Measurements from ENCODE around the gene HBEGF. TPM values are rescaled to one million over a fixed set of nuclear protein-coding genes. Genes with fewer than 3 reads are reported as not detected.

The HBEGF gene
- total and polyA plus RNA-seq, 4 donors, result 0.60 to 1.0 (median 0.78) TPM

GRCh38 chr5:140301136-140301535 lies 45.3 kb downstream of the HBEGF start:
- no peak overlapping the region for H3K27ac ChIP-seq (ENCODE audit: low read depth in 1 of 2, low read length in 2 of 2)
- no peaks in the 10 kb centered on the region for H3K9me3 ChIP-seq (ENCODE audit: control insufficient read depth in 4 of 4, low read length in 3 of 4)
- H3K36me3 ChIP-seq (ENCODE audit: control insufficient read depth in 4 of 4, insufficient read depth in 3 of 4, low read depth in 1 of 4, low read length in 3 of 4), result peaks cover 0 to 4% (median under 1%) of the 10 kb centered on the region in 4 donors
- no peaks in the 10 kb centered on the region for H3K27me3 ChIP-seq (ENCODE audit: control insufficient read depth in 4 of 4, insufficient read depth in 4 of 4, low read length in 3 of 4)
- no peak for DNase-seq (ENCODE audit: low spot score)
- no peak overlapping the region for H3K4me3 ChIP-seq (ENCODE audit: low read depth in 1 of 3, low read length in 3 of 3)
- H3K9ac ChIP-seq (ENCODE audit: low read depth in 1 of 2, low read length in 2 of 2), result no peak overlapping the region
- no peak for TF ChIP-seq EGR1 (IDR thresholded peaks at IDR 0.05; ENCODE audit: low read depth in 2 of 2)
- TF ChIP-seq JUND (IDR thresholded peaks at IDR 0.05), result no peak
- no peak for TF ChIP-seq CTCF (IDR thresholded peaks at IDR 0.05; ENCODE audit: low read depth, low read length, missing input control)
- TF ChIP-seq RXRA (IDR thresholded peaks at IDR 0.05), result no peak
- TF ChIP-seq HNF4A (conservative IDR thresholded peaks at IDR 0.05), result no peak
- peaks cover 6 to 21% (median 18%) of the 10 kb centered on the region in 4 donors for H3K4me1 ChIP-seq (ENCODE audit: control insufficient read depth in 4 of 4, insufficient read depth in 4 of 4, low read length in 3 of 4)
- WGBS, result 46% methylated on average over 1 of the region's 1 CpG

GRCh38 chr5:140299056-140299455 lies 47.3 kb downstream of the HBEGF start:
- H3K4me3 ChIP-seq (ENCODE audit: low read depth in 1 of 3, low read length in 3 of 3), result no peak overlapping the region
- no peaks in the 10 kb centered on the region for H3K9me3 ChIP-seq (ENCODE audit: control insufficient read depth in 4 of 4, low read length in 3 of 4)
- H3K9ac ChIP-seq (ENCODE audit: low read depth in 1 of 2, low read length in 2 of 2), result no peak overlapping the region
- TF ChIP-seq, protein P1, sequence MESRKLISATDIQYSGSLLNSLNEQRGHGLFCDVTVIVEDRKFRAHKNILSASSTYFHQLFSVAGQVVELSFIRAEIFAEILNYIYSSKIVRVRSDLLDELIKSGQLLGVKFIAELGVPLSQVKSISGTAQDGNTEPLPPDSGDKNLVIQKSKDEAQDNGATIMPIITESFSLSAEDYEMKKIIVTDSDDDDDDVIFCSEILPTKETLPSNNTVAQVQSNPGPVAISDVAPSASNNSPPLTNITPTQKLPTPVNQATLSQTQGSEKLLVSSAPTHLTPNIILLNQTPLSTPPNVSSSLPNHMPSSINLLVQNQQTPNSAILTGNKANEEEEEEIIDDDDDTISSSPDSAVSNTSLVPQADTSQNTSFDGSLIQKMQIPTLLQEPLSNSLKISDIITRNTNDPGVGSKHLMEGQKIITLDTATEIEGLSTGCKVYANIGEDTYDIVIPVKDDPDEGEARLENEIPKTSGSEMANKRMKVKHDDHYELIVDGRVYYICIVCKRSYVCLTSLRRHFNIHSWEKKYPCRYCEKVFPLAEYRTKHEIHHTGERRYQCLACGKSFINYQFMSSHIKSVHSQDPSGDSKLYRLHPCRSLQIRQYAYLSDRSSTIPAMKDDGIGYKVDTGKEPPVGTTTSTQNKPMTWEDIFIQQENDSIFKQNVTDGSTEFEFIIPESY (IDR thresholded peaks at IDR 0.05), result no peak
- TF ChIP-seq YY1 (IDR thresholded peaks at IDR 0.05) (no peak), EGR1 (IDR thresholded peaks at IDR 0.05; ENCODE audit: low read depth in 2 of 2) (no peak), TAF1 (conservative IDR thresholded peaks at IDR 0.05) (no peak)
- H3K27me3 ChIP-seq (ENCODE audit: control insufficient read depth in 4 of 4, insufficient read depth in 4 of 4, low read length in 3 of 4), result no peaks in the 10 kb centered on the region
- 97% methylated on average over 5 of the region's 5 CpGs for WGBS
- H3K36me3 ChIP-seq (ENCODE audit: control insufficient read depth in 4 of 4, insufficient read depth in 3 of 4, low read depth in 1 of 4, low read length in 3 of 4), result peaks cover 0 to 4% (median under 1%) of the 10 kb centered on the region in 4 donors
- no peak for DNase-seq (ENCODE audit: low spot score)
- peaks cover 5 to 21% (median 18%) of the 10 kb centered on the region in 4 donors for H3K4me1 ChIP-seq (ENCODE audit: control insufficient read depth in 4 of 4, insufficient read depth in 4 of 4, low read length in 3 of 4)
- H3K27ac ChIP-seq (ENCODE audit: low read depth in 1 of 2, low read length in 2 of 2), result no peak overlapping the region

DNA sequence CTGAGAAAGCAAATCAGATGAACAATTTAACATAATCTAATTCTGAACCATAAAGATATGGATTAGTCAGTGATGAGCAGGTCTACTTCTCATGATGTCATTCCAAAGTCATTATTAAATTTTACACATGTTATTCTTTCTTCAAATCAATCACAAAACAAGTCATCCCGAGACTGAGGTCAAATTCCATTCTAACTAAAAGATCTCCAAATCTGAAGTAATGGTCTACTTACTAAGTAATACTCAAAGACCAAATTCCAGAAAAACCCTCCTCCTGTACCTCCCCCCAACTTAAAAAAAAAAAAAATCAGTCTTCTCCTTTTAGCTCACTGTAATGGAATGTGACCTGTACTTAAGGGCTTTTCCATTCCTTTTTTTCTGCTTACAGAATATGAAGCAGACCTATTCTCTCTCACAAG lies 48.2 kb downstream of the HBEGF start:
- H3K4me3 ChIP-seq (ENCODE audit: low read depth in 1 of 3, low read length in 3 of 3), result no peak overlapping the region
- peaks cover 0 to 4% (median under 1%) of the 10 kb centered on the region in 4 donors for H3K36me3 ChIP-seq (ENCODE audit: control insufficient read depth in 4 of 4, insufficient read depth in 3 of 4, low read depth in 1 of 4, low read length in 3 of 4)
- no peak overlapping the region for H3K9ac ChIP-seq (ENCODE audit: low read depth in 1 of 2, low read length in 2 of 2)
- no peak overlapping the region for H3K27ac ChIP-seq (ENCODE audit: low read depth in 1 of 2, low read length in 2 of 2)
- DNase-seq (ENCODE audit: low spot score), result no peak
- TF ChIP-seq GABPA (IDR thresholded peaks at IDR 0.05 in 1 of 2, conservative IDR thresholded peaks at IDR 0.05 in 1 of 2), result no peak
- no peak for TF ChIP-seq NR2F2 (IDR thresholded peaks at IDR 0.05)
- TF ChIP-seq RAD21 (IDR thresholded peaks at IDR 0.05), result no peak
- no peak for TF ChIP-seq FOXA2 (IDR thresholded peaks at IDR 0.05)
- TF ChIP-seq HNF4G (IDR thresholded peaks at IDR 0.05), result no peak
- no peaks in the 10 kb centered on the region for H3K9me3 ChIP-seq (ENCODE audit: control insufficient read depth in 4 of 4, low read length in 3 of 4)
- peaks cover 7 to 16% (median 15%) of the 10 kb centered on the region in 4 donors for H3K4me1 ChIP-seq (ENCODE audit: control insufficient read depth in 4 of 4, insufficient read depth in 4 of 4, low read length in 3 of 4)
- no peaks in the 10 kb centered on the region for H3K27me3 ChIP-seq (ENCODE audit: control insufficient read depth in 4 of 4, insufficient read depth in 4 of 4, low read length in 3 of 4)
- WGBS, result 48% methylated on average over 1 of the region's 1 CpG

Data from liver (tissue), 9 donors.